HG03139 (cell line): ENCODE results near the gene ULK4.
"Not testable (repeated sequence)": the region's sequence is repeated elsewhere in the genome, so short reads cannot be mapped to it uniquely, and the experiment has no call there.

Experiments
- ATAC-seq: cut with Tn5 transposase; IDR thresholded peaks from one replicate; pipeline ENCODE4 v1.9.1; 2021; ENCODE audit not compliant: unreplicated experiment

ULK4 gene

GRCh38 chr3:41508063-41508696 is 453.7 kb downstream of the ULK4 start:
- ATAC-seq = no peak

DNA sequence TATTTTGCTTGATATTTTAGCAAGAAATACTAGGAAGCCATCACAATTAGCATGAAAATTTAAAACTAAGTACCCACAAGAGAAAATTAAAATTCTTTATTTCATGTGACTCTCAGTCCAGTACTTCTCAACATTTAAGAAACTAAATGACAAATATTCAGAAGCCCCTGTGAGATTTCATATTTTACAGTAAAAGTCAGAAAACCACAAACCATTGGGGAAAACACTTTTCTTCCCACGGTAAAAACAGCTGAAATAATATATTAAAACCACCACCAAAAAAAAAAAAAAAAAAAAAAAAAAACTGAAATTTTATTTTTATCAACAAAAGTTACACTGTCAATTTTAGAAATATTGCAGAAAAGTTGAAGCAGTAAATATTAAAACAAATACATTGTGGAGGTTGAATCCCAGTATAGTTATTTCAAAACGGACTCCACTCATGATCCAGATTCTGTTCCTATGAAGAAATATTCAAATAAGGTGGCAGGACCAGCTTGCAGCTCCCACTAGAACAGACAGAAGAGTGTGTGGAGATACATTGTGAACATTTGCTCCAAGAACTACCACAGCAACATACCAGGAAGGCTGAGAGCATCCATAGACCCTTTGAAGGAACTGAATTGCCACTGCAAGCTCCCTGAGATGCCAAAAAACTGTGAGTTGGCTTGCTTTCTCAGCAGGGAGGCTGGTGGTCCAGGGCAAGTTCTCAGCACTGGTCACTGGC is 454.4 kb downstream of the ULK4 start:
- ATAC-seq = no peak

- ATAC-seq = no peak
Measured at GRCh38 chr3:41503998-41504623, 457.8 kb downstream of the ULK4 start.

DNA sequence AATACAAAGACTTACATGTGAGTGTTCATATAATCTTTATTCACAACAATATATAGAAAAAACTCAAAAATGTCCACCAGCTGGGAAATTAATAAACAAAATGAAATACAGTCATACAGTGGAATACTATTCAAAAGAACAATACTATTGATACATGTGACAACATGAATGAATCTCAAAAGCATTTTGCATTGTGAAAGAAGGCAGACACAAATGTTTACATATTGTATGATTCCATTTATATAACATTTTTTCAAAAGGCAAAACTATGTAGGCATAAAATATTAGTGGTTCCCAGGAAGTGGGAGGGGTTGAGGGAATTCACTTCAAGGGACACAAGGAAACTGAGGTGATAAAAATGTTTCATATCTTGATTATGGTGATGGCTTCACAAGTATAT is 459.4 kb downstream of the ULK4 start:
- no peak for ATAC-seq

DNA sequence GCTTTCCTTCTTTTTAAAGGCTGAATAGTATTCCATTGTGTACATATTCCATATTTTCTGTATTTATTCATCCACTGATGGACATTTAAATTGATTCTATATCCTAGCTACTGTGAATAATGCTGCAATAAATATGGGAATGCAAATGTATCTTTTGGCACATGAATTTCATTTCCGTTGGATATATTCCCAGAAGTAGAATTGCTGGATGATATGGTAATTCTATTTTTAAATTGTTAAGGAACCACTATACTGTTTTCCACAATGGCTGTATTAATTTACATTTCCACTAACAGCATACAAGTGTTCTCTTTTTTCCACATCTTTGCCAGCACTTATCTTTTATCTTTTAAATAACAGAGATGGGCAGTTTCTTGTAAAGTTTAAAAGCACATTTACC is 459.9 kb downstream of the ULK4 start:
- no peak for ATAC-seq

DNA sequence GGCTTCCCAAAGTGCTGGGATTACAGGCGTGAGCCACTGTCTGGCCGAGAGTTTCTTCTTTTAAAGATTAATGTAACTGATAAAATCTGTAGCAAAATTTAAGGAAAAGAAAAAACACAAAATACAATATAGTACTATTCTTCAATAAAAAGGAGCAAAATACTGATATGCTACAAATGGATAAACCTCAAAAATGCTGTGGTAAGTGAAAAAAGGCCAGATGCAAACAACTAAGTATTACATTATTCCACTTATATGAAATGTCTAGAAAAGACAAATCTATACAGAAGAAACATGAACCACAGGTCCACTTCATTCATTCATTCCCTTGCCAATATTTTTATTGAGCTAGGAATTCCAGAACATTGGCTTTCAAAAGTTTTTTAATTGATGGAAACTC is 463.1 kb downstream of the ULK4 start:
- ATAC-seq = no peak

GRCh38 chr3:41490360-41490759 is 471.5 kb downstream of the ULK4 start:
- no peak for ATAC-seq

- ATAC-seq = no peak
Measured at GRCh38 chr3:41489231-41489630, 472.7 kb downstream of the ULK4 start.

- no peak for ATAC-seq
Measured at GRCh38 chr3:41488501-41488900, 473.4 kb downstream of the ULK4 start.

DNA sequence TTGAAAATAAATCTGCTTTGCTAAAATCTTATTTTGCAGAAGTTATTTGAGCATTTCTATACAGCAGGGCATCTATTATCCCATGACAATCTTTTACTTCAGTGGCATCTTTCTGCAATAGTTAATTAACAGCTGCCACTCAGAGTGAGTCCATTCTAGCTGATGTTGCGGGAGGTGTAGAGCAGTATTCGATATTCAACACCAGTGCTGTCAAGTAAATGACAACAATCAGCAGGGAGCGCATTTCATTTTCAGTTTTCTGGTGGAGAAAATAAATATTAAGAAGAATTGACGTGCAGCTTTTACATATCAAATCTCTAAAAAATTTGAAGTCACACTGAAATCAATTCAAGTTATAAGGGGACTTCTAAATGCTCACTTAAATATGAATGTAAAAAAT is 476.4 kb downstream of the ULK4 start:
- ATAC-seq = no peak

GRCh38 chr3:41482134-41482533 is 479.8 kb downstream of the ULK4 start:
- no peak for ATAC-seq

- ATAC-seq = no peak
Measured at GRCh38 chr3:41478278-41478677, 483.6 kb downstream of the ULK4 start.

DNA sequence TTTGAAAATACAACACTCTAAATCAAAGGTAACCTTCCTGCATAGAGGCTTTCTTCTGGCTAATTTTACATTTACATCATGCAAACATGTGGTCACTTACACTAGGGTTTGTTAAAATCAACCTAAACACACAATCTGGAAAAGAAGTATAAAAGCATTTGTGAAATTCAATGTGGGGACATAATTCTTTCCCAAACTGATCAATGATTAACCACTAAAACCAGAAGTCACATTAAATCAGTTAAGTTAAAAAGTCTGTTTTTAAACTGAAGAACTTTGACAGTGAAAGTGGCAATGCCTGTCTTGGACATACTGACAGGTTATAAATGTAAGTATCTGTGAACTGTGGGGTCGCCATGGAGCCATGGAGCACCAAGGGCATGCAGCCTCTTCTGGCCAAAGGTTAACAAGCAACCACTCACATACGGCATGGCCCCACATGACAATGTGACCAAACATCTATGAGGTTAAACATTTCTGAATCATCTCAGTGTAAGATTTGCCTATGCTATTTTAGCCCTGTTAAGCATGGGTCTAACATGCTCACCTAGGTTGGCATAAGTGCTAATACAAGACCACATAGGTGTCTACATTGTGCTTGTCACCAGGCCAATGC is 484.4 kb downstream of the ULK4 start:
- no peak for ATAC-seq

DNA sequence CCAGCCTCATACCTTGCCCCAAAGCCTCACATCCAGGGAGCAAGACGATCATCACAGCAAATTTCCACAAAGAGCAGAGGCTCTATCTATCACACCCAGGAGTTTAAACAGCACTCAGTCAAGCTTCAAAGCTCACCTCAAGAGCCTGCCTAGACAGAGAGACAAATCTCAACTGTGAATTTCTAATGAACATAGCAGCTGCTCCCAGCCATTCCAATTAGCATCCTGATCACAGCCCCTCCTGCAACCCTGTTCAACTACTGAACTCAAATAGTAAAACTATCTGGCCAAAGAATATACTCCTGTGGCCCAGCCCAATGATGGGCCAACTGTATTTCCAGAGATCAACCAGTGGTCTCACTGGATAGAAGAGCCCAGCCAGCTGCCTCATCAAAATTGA is 492.8 kb downstream of the ULK4 start:
- no peak for ATAC-seq

DNA sequence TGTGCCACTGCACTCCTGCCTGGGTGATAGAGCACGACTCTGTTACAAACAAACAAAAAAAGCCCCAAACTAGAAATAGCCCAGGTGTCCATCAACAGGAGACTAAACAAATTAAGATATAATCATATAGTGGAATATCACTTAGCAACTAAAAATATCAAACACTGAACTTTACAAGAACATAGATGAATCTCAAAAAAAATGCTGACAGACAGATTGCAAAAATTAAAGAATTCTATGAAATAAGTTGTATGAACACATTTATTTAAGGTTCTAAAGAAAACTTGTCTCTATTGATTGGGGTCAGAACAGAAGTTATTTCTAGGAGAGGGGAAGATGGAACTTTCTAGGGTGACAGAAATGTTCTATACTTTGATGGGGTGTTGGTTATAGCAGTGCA is 494.4 kb downstream of the ULK4 start:
- no peak for ATAC-seq

DNA sequence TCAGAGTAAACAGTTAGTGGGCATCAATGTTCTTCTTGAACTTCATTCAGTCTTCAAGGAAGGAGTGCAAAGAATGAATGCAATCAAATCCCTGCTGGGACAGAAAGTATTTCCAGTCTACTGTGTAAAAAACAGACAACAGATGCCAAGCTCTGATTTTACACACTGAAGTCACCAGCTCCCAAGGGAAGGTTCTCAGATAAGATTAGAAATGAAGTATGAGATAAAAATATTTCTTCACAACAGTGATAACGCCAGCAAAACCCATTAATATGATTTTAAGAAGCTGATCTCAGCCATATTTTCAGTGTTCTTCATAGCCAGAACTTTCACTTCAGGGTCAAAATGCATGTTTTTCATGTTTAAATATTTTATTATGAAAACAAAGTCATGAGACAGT is 497.0 kb downstream of the ULK4 start:
- ATAC-seq = no peak

DNA sequence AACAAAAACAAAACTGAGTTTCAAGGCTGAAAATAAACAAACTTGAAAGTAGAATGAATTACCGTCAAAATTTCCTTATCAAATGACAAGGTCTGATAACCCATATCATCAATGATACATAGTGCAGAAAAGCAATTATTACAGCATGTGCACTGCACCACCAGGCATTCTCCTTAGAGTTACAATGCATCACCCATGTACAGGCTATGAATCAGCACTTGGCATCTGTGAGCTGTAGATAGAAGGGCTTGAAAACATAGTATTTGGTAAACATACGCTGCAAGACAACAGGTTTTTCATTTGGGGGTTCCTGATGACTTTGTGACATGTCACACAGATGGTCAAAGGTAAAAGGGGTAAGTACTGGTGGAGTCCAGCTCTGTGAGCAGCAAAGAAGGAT is 497.5 kb downstream of the ULK4 start:
- no peak for ATAC-seq

DNA sequence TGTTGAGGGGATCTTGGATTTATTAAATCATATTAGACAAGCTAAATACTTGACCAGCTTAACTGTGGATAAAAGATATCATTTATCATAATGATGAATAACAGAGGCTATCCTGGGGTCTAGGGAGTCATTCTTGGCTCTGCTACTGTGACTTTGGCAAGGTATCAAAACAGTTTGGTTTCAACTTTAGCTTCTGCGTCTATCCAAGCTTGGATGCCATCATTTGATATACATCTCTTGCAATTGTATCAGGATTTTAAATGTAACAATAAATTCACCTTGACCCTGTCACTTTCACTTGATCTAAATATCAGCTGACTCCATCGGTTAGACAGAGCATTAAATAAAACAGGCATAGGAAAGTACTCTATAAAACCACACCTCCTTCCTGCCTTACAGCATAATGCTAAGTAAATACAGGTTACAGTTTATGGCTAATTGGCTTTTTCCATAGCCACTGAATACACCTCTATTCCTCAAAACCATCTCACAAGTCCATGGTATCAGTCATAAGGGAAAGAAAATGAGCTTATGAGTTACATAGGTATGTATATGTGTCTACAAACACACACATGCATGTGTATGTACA is 499.7 kb downstream of the ULK4 start:
- ATAC-seq = no peak

- ATAC-seq = no peak
Measured at GRCh38 chr3:41460736-41461135, 501.2 kb downstream of the ULK4 start.

GRCh38 chr3:41457176-41457575 is 504.7 kb downstream of the ULK4 start:
- ATAC-seq = no peak

GRCh38 chr3:41456162-41456561 is 505.7 kb downstream of the ULK4 start:
- ATAC-seq = no peak

DNA sequence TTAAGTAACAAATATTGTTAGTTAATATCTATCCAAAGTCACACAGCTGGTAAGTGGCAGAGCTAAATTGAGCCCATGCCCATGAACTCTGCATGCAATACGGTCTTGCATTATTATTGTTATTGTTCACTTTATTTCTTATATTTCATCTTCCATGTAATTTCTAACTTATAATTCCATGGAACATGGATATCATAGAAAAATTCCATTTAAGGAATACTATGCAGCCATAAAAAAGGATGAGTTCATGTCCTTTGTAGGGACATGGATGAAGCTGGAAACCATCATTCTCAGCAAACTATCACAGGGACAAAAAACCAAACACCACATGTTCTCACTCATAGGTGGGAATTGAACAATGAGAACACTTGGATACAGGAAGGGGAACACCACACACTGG is 508.3 kb downstream of the ULK4 start:
- not testable (repeated sequence) for ATAC-seq
